ENCODE results near the gene STAC.

The STAC gene

DNA sequence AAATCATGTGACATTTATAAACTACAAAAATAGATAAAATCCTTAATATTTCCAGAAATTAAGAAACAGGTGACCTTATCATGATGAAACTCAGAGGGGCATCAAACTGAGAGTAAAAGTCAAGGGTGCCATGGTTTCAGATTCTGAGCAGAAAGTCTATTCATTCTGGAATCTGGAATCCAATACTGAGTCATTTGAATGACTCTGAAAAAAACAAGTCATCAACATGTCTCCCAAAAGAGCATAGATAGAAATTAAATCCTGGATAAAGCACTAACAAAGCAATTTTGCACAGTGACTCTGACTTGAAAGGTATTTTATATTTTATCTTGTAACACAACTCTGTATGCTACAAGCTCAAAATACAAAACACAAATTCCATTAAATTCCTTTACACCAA, 23.4 kb downstream of the STAC start:
- TF ChIP-seq, protein P1, sequence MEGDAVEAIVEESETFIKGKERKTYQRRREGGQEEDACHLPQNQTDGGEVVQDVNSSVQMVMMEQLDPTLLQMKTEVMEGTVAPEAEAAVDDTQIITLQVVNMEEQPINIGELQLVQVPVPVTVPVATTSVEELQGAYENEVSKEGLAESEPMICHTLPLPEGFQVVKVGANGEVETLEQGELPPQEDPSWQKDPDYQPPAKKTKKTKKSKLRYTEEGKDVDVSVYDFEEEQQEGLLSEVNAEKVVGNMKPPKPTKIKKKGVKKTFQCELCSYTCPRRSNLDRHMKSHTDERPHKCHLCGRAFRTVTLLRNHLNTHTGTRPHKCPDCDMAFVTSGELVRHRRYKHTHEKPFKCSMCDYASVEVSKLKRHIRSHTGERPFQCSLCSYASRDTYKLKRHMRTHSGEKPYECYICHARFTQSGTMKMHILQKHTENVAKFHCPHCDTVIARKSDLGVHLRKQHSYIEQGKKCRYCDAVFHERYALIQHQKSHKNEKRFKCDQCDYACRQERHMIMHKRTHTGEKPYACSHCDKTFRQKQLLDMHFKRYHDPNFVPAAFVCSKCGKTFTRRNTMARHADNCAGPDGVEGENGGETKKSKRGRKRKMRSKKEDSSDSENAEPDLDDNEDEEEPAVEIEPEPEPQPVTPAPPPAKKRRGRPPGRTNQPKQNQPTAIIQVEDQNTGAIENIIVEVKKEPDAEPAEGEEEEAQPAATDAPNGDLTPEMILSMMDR (IDR thresholded peaks at IDR 0.05; ENCODE audit: borderline replicate concordance, control extremely low read depth, extremely low read depth, insufficient read depth, missing control alignments): no peak
- no peak for DNase-seq (ENCODE audit: low spot score)
- in situ Hi-C loops (cut with MboI; ENCODE audit: low sequenced_read_pairs, unreplicated experiment): no loop called here

- in situ Hi-C loops (cut with MboI; ENCODE audit: low sequenced_read_pairs, unreplicated experiment): no loop called here
- TF ChIP-seq, protein P1 (IDR thresholded peaks at IDR 0.05; ENCODE audit: borderline replicate concordance, control extremely low read depth, extremely low read depth, insufficient read depth, missing control alignments): no peak
- no peak for DNase-seq (ENCODE audit: low spot score)
These were observed 24.9 kb downstream of the STAC start for GRCh38 chr3:36405190-36405589.

GRCh38 chr3:36408146-36408545, 27.8 kb downstream of the STAC start:
- TF ChIP-seq, protein P1 (IDR thresholded peaks at IDR 0.05; ENCODE audit: borderline replicate concordance, control extremely low read depth, extremely low read depth, insufficient read depth, missing control alignments): no peak
- in situ Hi-C loops (cut with MboI; ENCODE audit: low sequenced_read_pairs, unreplicated experiment): no loop called here
- DNase-seq (ENCODE audit: low spot score): no peak

GRCh38 chr3:36409862-36410261, 29.6 kb downstream of the STAC start:
- TF ChIP-seq, protein P1 (IDR thresholded peaks at IDR 0.05; ENCODE audit: borderline replicate concordance, control extremely low read depth, extremely low read depth, insufficient read depth, missing control alignments): no peak
- no peak for DNase-seq (ENCODE audit: low spot score)
- in situ Hi-C loops (cut with MboI; ENCODE audit: low sequenced_read_pairs, unreplicated experiment): no loop called here

GRCh38 chr3:36411587-36411986, 31.3 kb downstream of the STAC start:
- TF ChIP-seq, protein P1 (IDR thresholded peaks at IDR 0.05; ENCODE audit: borderline replicate concordance, control extremely low read depth, extremely low read depth, insufficient read depth, missing control alignments): no peak
- no peak for DNase-seq (ENCODE audit: low spot score)
- in situ Hi-C loops (cut with MboI; ENCODE audit: low sequenced_read_pairs, unreplicated experiment): no loop called here

GRCh38 chr3:36416599-36416998, 36.3 kb downstream of the STAC start:
- TF ChIP-seq, protein P1 (IDR thresholded peaks at IDR 0.05; ENCODE audit: borderline replicate concordance, control extremely low read depth, extremely low read depth, insufficient read depth, missing control alignments): no peak
- no peak for DNase-seq (ENCODE audit: low spot score)
- in situ Hi-C loops (cut with MboI; ENCODE audit: low sequenced_read_pairs, unreplicated experiment): no loop called here

- TF ChIP-seq, protein P1 (IDR thresholded peaks at IDR 0.05; ENCODE audit: borderline replicate concordance, control extremely low read depth, extremely low read depth, insufficient read depth, missing control alignments): no peak
- in situ Hi-C loops (cut with MboI; ENCODE audit: low sequenced_read_pairs, unreplicated experiment): no loop called here
- no peak for DNase-seq (ENCODE audit: low spot score)
These were observed 36.9 kb downstream of the STAC start for GRCh38 chr3:36417237-36417636.
